GM23338 (cell line): ENCODE data around the gene RPL28. TPM values are rescaled to one million over a fixed set of nuclear protein-coding genes. Genes with fewer than 3 reads are reported as not detected.

ENCODE experiments used
- ATAC-seq: fragments of 200-7000 bp; cut with Tn5 transposase; 3 replicates; pipeline ENCODE4 v1.9.1; 2020
- DNase-seq: peaks from one replicate; pipeline ENCODE4 v3.0.0-alpha.2; 2015; ENCODE audit warnings: low spot score
- H2AFZ ChIP-seq: fragments of 200-600 bp; sonication (generic); 2 replicates; pipeline ENCODE4 v1.8.0; 2016; ENCODE audit warnings: antibody characterized with exemption, mild to moderate bottlenecking, moderate library complexity
- H3F3A ChIP-seq: fragments of 200-600 bp; sonication (generic); replicated peaks from 2 replicates; pipeline ENCODE4 v1.8.0; 2017; ENCODE audit warnings: antibody characterized with exemption, mixed run types, low read depth
- H3K27ac ChIP-seq: fragments of 200-600 bp; sonication (generic); 2 replicates; pipeline ENCODE4 v1.6.1; 2016; ENCODE audit warnings: low read depth
- H3K27me3 ChIP-seq: fragments of 200-600 bp; sonication (generic); 2 replicates; pipeline ENCODE4 v1.8.0; 2016; ENCODE audit warnings: mild to moderate bottlenecking, mixed run types, moderate library complexity; ENCODE audit not compliant: insufficient read depth
- H3K36me3 ChIP-seq: fragments of 200-600 bp; sonication (generic); 2 replicates; pipeline ENCODE4 v1.8.0; 2016; ENCODE audit warnings: mild to moderate bottlenecking; ENCODE audit not compliant: insufficient read depth
- H3K4me1 ChIP-seq: fragments of 200-600 bp; sonication (generic); 2 replicates; pipeline ENCODE4 v1.8.0; 2016; ENCODE audit warnings: mild to moderate bottlenecking, moderate library complexity; ENCODE audit not compliant: insufficient read depth
- H3K4me2 ChIP-seq: fragments of 200-600 bp; sonication (generic); 2 replicates; pipeline ENCODE4 v1.7.1; 2017; ENCODE audit warnings: mixed run types
- H3K4me3 ChIP-seq: fragments of 200-600 bp; sonication (generic); 2 replicates; pipeline ENCODE4 v1.6.1; 2016; ENCODE audit warnings: mixed run types
- H3K79me2 ChIP-seq: fragments of 200-600 bp; sonication (generic); replicated peaks from 2 replicates; pipeline ENCODE4 v1.8.0; 2017; ENCODE audit warnings: mild to moderate bottlenecking; ENCODE audit not compliant: insufficient read depth
- H3K9me2 ChIP-seq: fragments of 200-600 bp; sonication (generic); 2 replicates; pipeline ENCODE4 v1.8.0; 2017; ENCODE audit not compliant: insufficient read depth
- H4K20me1 ChIP-seq: fragments of 200-600 bp; sonication (generic); replicated peaks from 2 replicates; pipeline ENCODE4 v1.8.0; 2017; ENCODE audit warnings: mild to moderate bottlenecking; ENCODE audit not compliant: insufficient read depth
- H3K27ac Mint-ChIP-seq: 2 replicates; pipeline ENCODE4 v1.8.0; 2020; ENCODE audit warnings: inconsistent platforms, mild to moderate bottlenecking, moderate library complexity, mixed read lengths
- H3K27me3 Mint-ChIP-seq: 3 replicates; pipeline ENCODE4 v1.8.0; 2022; ENCODE audit warnings: low read depth, mild to moderate bottlenecking, moderate library complexity, mixed read lengths, inconsistent platforms; ENCODE audit not compliant: insufficient read depth, poor library complexity
- H3K36me3 Mint-ChIP-seq: 3 replicates; pipeline ENCODE4 v1.8.0; 2021; ENCODE audit warnings: low read depth, mild to moderate bottlenecking, inconsistent platforms, moderate library complexity, mixed read lengths
- H3K4me1 Mint-ChIP-seq: 3 replicates; pipeline ENCODE4 v1.8.0; 2020; ENCODE audit warnings: mild to moderate bottlenecking, inconsistent platforms, mixed read lengths
- H3K4me3 Mint-ChIP-seq: 3 replicates; pipeline ENCODE4 v1.8.0; 2021; ENCODE audit warnings: moderate library complexity, mild to moderate bottlenecking, inconsistent platforms, mixed read lengths
- H3K9me3 Mint-ChIP-seq: 3 replicates; pipeline ENCODE4 v1.8.0; 2020; ENCODE audit warnings: moderate library complexity, mild to moderate bottlenecking, inconsistent platforms, mixed read lengths
- CREB1 ChIP-seq: fragments of 250-450 bp; sonication (Bioruptor Pico); IDR thresholded peaks from 2 replicates; pipeline ENCODE4 v1.5.0; 2020; ENCODE audit warnings: low read depth, mild to moderate bottlenecking, moderate library complexity
- CTCF ChIP-seq, 2 experiments: fragments of 200-600 bp in 1 of 2; sonication (generic) in 1 of 2; conservative IDR thresholded peaks; 2 replicates each; pipeline versions ENCODE4 v1.5.1 to v1.6.1; 2016 to 2017; ENCODE audit warnings: antibody characterized with exemption in 2 of 2, low read depth in 2 of 2, mild to moderate bottlenecking in 2 of 2, moderate library complexity in 1 of 2
- ETS1 ChIP-seq: IDR thresholded peaks from 2 replicates; pipeline ENCODE4 v1.6.1; 2016; ENCODE audit warnings: antibody characterized with exemption
- EZH2 ChIP-seq: fragments of 200-600 bp; sonication (generic); IDR thresholded peaks from one replicate; pipeline ENCODE4 v1.8.0; 2017; ENCODE audit warnings: antibody characterized with exemption, mild to moderate bottlenecking, low read depth; ENCODE audit not compliant: unreplicated experiment
- EZH2phosphoT487 ChIP-seq: fragments of 200-600 bp; sonication (generic); IDR thresholded peaks from one replicate; pipeline ENCODE4 v1.8.1; 2018; ENCODE audit warnings: antibody characterized with exemption; ENCODE audit not compliant: unreplicated experiment
- JUNB ChIP-seq: IDR thresholded peaks from one replicate; pipeline ENCODE4 v1.6.1; 2016; ENCODE audit warnings: antibody characterized with exemption; ENCODE audit not compliant: unreplicated experiment
- NANOG ChIP-seq: IDR thresholded peaks from 2 replicates; pipeline ENCODE4 v1.6.1; 2016; ENCODE audit warnings: antibody characterized with exemption, borderline replicate concordance
- POLR2AphosphoS5 ChIP-seq: IDR thresholded peaks from 2 replicates; pipeline ENCODE4 v1.6.1; 2016; ENCODE audit warnings: antibody characterized with exemption, low read depth
- REST ChIP-seq: IDR thresholded peaks from one replicate; pipeline ENCODE4 v1.6.1; 2018; ENCODE audit warnings: antibody characterized with exemption; ENCODE audit not compliant: unreplicated experiment
- STAT1 ChIP-seq: IDR thresholded peaks from one replicate; pipeline ENCODE4 v1.6.1; 2016; ENCODE audit warnings: antibody characterized with exemption; ENCODE audit not compliant: unreplicated experiment
- ZNF114 ChIP-seq: fragments of 250-450 bp; sonication (Bioruptor Pico); IDR thresholded peaks from 2 replicates; pipeline ENCODE4 v1.5.0; 2020; ENCODE audit warnings: mild to moderate bottlenecking, moderate library complexity
- ZNF331 ChIP-seq: fragments of 250-450 bp; sonication (Bioruptor Pico); IDR thresholded peaks from 2 replicates; pipeline ENCODE4 v1.5.0; 2020; ENCODE audit warnings: low read depth, mild to moderate bottlenecking, moderate library complexity
- ZNF462 ChIP-seq: fragments of 250-450 bp; sonication (Bioruptor Pico); IDR thresholded peaks from 2 replicates; pipeline ENCODE4 v1.5.0; 2020; ENCODE audit warnings: mild to moderate bottlenecking, moderate library complexity
- polyA plus RNA-seq: library from polyadenylated mRNA; unstranded; fragments of >200 nt; fragmentation: Nextera tagmentation; extraction: Ambion mirVana; gene quantifications from 2 replicates; pipeline ENCODE4 v1.2.1, GENCODE V29; 2016
- total RNA-seq: library from RNA; depleted of rRNA; stranded (reverse); fragments of >200 nt; shearing (Covaris generic); gene quantifications from 2 replicates; pipeline ENCODE4 v1.2.3, GENCODE V29; 2014

RPL28 gene
- total and polyA plus RNA-seq, 2 experiments from 2014 or later, result 737 to 1,528 TPM

DNA sequence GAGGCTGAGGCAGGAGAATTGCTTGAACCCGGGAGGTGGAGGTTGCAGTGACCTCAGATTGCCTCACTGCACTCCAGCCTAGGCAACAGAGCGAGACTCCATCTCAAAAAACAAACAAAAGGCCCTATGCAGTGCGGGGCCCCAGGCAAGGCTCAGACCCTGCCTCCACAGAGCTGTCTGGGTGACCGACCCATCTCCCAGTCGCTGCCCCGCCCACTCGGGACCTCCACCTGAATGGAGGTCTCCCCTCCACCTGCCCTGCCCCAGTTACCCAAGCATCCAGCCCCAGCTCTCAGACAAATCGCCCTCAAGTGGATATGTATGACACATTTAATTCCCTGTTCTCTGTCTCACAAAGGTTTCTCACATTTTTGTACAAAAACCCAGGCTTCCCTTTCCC is 20.5 kb upstream of the RPL28 start:
- peaks cover 35% of the 10 kb centered on the region for H3K27me3 Mint-ChIP-seq
- no peak overlapping the region for H3K27ac Mint-ChIP-seq
- H3K4me2 ChIP-seq, result no peak overlapping the region
- H3K27ac ChIP-seq, result no peak overlapping the region
- no peaks in the 10 kb centered on the region for H4K20me1 ChIP-seq
- no peaks in the 10 kb centered on the region for H3K79me2 ChIP-seq
- no peak overlapping the region for H3K4me3 Mint-ChIP-seq
- no peaks in the 10 kb centered on the region for H3K36me3 Mint-ChIP-seq
- H3K4me1 ChIP-seq, result no peaks in the 10 kb centered on the region
- H3K27me3 ChIP-seq, result peaks cover 33% of the 10 kb centered on the region
- peaks cover 13% of the 10 kb centered on the region; the same call in 2 of the 3 replicates for H3K4me1 Mint-ChIP-seq
- ATAC-seq (no peak), DNase-seq (no peak)
- H3K9me3 Mint-ChIP-seq, result no peaks in the 10 kb centered on the region; the same call in 2 of the 3 replicates
- no peak overlapping the region for H3K4me3 ChIP-seq
- no peaks in the 10 kb centered on the region for H3K36me3 ChIP-seq
- no peaks in the 10 kb centered on the region for H3K9me2 ChIP-seq
- H3F3A ChIP-seq, result peaks cover 4% of the 10 kb centered on the region; the same call in 1 of the 2 replicates
- H2AFZ ChIP-seq, result no peak overlapping the region
- TF ChIP-seq ETS1 (no peak), EZH2phosphoT487 (no peak), ZNF331 (CRISPR knock-in tag) (no peak), ZNF114 (CRISPR knock-in tag) (no peak), POLR2AphosphoS5 (no peak), CTCF (conservative IDR thresholded peaks at IDR 0.05; ENCODE audit: low read depth in 2 of 2) (no peak), EZH2 (no peak), REST (no peak), CREB1 (CRISPR knock-in tag) (no peak), ZNF462 (CRISPR knock-in tag) (no peak), NANOG (no peak), STAT1 (no peak), JUNB (no peak)
